HepG2 (cell line): Measurements from ENCODE around the gene RNF125. TPM values are rescaled to one million over a fixed set of nuclear protein-coding genes. Genes with fewer than 3 reads are reported as not detected.

Experiments used
- AHR ChIP-seq: IDR thresholded peaks from 2 replicates; pipeline ENCODE4 v1.6.1; 2018; ENCODE audit warnings: missing genetic modification reagents, missing compliant biosample characterization
- CENPT ChIP-seq: sonication (generic); formaldehyde crosslinking; IDR thresholded peaks from 2 replicates; pipeline ENCODE4 v1.8.0; 2022; ENCODE audit warnings: low read depth, mild to moderate bottlenecking, moderate library complexity, missing genetic modification reagents
- DRAP1 ChIP-seq: IDR thresholded peaks from 2 replicates; pipeline ENCODE4 v1.6.1; 2016; ENCODE audit warnings: missing genetic modification reagents, missing compliant biosample characterization
- NCOR1 ChIP-seq: fragments of 200-600 bp; sonication (generic); IDR thresholded peaks from 2 replicates; pipeline ENCODE4 v1.7.0; 2017; ENCODE audit warnings: antibody characterized with exemption, low read length, borderline replicate concordance
- RFX5 ChIP-seq: IDR thresholded peaks from 2 replicates; pipeline ENCODE4 v1.6.1; 2011; ENCODE audit warnings: low read depth, low read length, improper control_type of control experiment
- RORA ChIP-seq: sonication (generic); formaldehyde crosslinking; IDR thresholded peaks from 2 replicates; pipeline ENCODE4 v1.5.0; 2020; ENCODE audit warnings: mild to moderate bottlenecking, missing genetic modification reagents, moderate library complexity
- SIX1 ChIP-seq: sonication (generic); formaldehyde crosslinking; IDR thresholded peaks from 2 replicates; pipeline ENCODE4 v1.4.0; 2020; ENCODE audit warnings: missing genetic modification reagents, borderline replicate concordance
- STAT6 ChIP-seq: sonication (generic); formaldehyde crosslinking; IDR thresholded peaks from 2 replicates; pipeline ENCODE4 v1.4.0; 2020; ENCODE audit warnings: missing genetic modification reagents, mild to moderate bottlenecking, borderline replicate concordance
- ZBTB7B ChIP-seq: sonication (generic); formaldehyde crosslinking; IDR thresholded peaks from 2 replicates; pipeline ENCODE4 v1.4.0; 2020; ENCODE audit warnings: missing genetic modification reagents
- ZNF143 ChIP-seq: sonication (generic); formaldehyde crosslinking; IDR thresholded peaks from 2 replicates; pipeline ENCODE4 v1.4.0; 2020; ENCODE audit warnings: missing genetic modification reagents
- ZNF546 ChIP-seq: sonication (generic); formaldehyde crosslinking; conservative IDR thresholded peaks from 2 replicates; pipeline ENCODE4 v1.8.1; 2023; ENCODE audit warnings: mild to moderate bottlenecking, missing genetic modification reagents
- ZNF660 ChIP-seq: sonication (generic); formaldehyde crosslinking; IDR thresholded peaks from 2 replicates; pipeline ENCODE4 v1.5.1; 2020; ENCODE audit warnings: mild to moderate bottlenecking, low read depth, missing genetic modification reagents, borderline replicate concordance
- ZNF737 ChIP-seq: sonication (generic); formaldehyde crosslinking; IDR thresholded peaks from 2 replicates; pipeline ENCODE4 v1.5.0; 2020; ENCODE audit warnings: missing genetic modification reagents, mild to moderate bottlenecking, borderline replicate concordance
- polyA plus RNA-seq, 8 experiments: library from polyadenylated mRNA; depleted of rRNA in 3 of 8; stranded (reverse) in 7 of 8; unstranded in 1 of 8; fragments of >200 nt; fragmentation: Illumina TruSeq in 4 of 8; extraction: Trizol in 4 of 8; gene quantifications; 2 replicates each; pipeline versions ENCODE4 v1.2.1 to v1.2.3, GENCODE V29; 2011 to 2016; ENCODE audit warnings: low read depth in 4 of 8, missing spikeins in 1 of 8, mixed read lengths in 1 of 8; ENCODE audit not compliant: insufficient read depth in 1 of 8
- total RNA-seq, 5 experiments: library from RNA; depleted of rRNA; stranded (reverse); fragments of >200 nt; fragmentation: Illumina TruSeq; extraction: Trizol; gene quantifications; 2 replicates each; pipeline ENCODE4 v1.2.3, GENCODE V29; 2016; ENCODE audit warnings: low read depth in 1 of 5
- TF ChIP-seq, protein P1 (sequence below): sonication (generic); formaldehyde crosslinking; IDR thresholded peaks from 2 replicates; pipeline ENCODE4 v1.5.0; 2020; ENCODE audit warnings: missing genetic modification reagents, mild to moderate bottlenecking, borderline replicate concordance
- TF ChIP-seq, protein P2 (sequence below): sonication (generic); formaldehyde crosslinking; IDR thresholded peaks from 2 replicates; pipeline ENCODE4 v1.9.0; 2021; ENCODE audit warnings: missing genetic modification reagents, mild to moderate bottlenecking, borderline replicate concordance

RNF125 gene
- total and polyA plus RNA-seq, 2 of the 13 experiments (the other 11 are each of a cell fraction or from before 2014, with no cell fraction given), result 0.58 to 1.8 TPM

DNA sequence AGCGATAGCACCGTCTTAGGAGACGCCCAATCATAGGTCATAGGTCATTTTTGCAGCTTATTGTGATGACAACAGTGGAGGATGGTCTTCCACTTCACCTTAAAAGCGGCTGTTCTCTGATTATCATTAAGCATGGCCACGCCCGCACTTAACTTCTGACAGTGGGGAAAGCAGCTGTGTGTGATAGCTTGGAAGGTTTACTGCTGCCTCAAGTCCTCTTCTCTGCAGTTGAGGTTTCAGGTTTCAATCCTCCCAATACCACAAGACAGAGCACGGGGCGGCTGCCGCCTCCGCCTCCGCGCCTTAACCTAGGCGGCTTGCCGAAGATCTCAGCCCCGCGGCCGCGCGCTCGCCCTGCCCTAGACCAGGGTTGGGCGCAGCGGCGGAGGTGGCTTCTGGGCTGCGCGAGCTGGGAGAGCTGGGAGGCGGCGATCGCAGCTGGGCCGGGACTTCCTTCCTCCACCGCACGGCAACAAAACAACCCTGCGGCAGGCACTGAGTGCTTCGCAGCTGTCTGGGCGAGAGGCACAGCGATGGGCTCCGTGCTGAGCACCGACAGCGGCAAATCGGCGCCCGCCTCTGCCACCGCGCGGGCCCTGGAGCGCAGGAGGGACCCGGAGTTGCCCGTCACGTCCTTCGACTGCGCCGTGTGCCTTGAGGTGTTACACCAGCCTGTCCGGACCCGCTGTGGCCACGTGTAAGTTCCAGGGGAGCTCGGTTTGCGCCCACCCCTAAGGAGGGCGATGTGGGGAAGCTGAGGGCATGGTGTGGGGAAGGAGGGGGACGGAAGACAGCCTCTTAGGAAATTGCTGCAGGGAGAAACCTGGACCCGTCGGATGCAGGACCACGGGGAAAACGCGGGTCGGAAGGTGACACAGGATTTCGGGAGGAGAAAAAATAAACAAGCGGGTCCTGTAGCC is at the start of gene RNF125 (continued):
- TF ChIP-seq STAT6 (CRISPR knock-in tag), result no peak
- TF ChIP-seq, protein P1, sequence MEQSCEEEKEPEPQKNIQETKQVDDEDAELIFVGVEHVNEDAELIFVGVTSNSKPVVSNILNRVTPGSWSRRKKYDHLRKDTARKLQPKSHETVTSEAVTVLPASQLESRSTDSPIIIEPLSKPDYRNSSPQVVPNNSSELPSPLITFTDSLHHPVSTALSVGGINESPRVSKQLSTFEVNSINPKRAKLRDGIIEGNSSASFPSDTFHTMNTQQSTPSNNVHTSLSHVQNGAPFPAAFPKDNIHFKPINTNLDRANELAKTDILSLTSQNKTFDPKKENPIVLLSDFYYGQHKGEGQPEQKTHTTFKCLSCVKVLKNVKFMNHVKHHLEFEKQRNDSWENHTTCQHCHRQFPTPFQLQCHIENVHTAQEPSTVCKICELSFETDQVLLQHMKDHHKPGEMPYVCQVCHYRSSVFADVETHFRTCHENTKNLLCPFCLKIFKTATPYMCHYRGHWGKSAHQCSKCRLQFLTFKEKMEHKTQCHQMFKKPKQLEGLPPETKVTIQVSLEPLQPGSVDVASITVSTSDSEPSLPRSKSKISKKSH (CRISPR knock-in tag), result peak; percentile 36; the same call in 1 of the 2 replicates
- TF ChIP-seq ZNF737 (CRISPR knock-in tag), result no peak; the same call in 1 of the 2 replicates
- TF ChIP-seq RFX5, result no peak
- TF ChIP-seq ZNF143 (CRISPR knock-in tag), result no peak
- no peak for TF ChIP-seq DRAP1 (CRISPR knock-in tag)
- TF ChIP-seq NCOR1, result no peak
- TF ChIP-seq AHR (CRISPR knock-in tag), result peak; percentile 29; the same call in 1 of the 2 replicates
- no peak for TF ChIP-seq ZNF660 (CRISPR knock-in tag)
- TF ChIP-seq, protein P2, sequence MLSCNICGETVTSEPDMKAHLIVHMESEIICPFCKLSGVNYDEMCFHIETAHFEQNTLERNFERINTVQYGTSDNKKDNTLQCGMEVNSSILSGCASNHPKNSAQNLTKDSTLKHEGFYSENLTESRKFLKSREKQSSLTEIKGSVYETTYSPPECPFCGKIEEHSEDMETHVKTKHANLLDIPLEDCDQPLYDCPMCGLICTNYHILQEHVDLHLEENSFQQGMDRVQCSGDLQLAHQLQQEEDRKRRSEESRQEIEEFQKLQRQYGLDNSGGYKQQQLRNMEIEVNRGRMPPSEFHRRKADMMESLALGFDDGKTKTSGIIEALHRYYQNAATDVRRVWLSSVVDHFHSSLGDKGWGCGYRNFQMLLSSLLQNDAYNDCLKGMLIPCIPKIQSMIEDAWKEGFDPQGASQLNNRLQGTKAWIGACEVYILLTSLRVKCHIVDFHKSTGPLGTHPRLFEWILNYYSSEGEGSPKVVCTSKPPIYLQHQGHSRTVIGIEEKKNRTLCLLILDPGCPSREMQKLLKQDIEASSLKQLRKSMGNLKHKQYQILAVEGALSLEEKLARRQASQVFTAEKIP (CRISPR knock-in tag), result no peak
- TF ChIP-seq RORA, result no peak
- no peak; the same call in 1 of the 2 replicates for TF ChIP-seq CENPT (CRISPR knock-in tag)
- peak; percentile 51; the same call in 1 of the 2 replicates for TF ChIP-seq ZBTB7B (CRISPR knock-in tag)
- peak; percentile 76; the same call in 1 of the 2 replicates for TF ChIP-seq SIX1 (CRISPR knock-in tag)
- peak; percentile 94 for TF ChIP-seq ZNF546 (CRISPR knock-in tag)
